HCT116 (cell line): ENCODE measurements around the gene OR52I2.

ENCODE experiments used
- EZH2 ChIP-seq: fragments of 200-600 bp; sonication (generic); IDR thresholded peaks from 2 replicates; pipeline ENCODE4 v1.6.1; 2017; ENCODE audit warnings: antibody characterized with exemption, mixed run types
- EZH2phosphoT487 ChIP-seq: fragments of 200-600 bp; IDR thresholded peaks from 2 replicates; pipeline ENCODE4 v1.6.1; 2018; ENCODE audit warnings: antibody characterized with exemption, borderline replicate concordance
- FOSL1 ChIP-seq: IDR thresholded peaks from 2 replicates; pipeline ENCODE4 v1.6.1; 2012; ENCODE audit warnings: low read depth
- JUND ChIP-seq: IDR thresholded peaks from 2 replicates; pipeline ENCODE4 v1.6.1; 2012
- POLR2A ChIP-seq: IDR thresholded peaks from 2 replicates; pipeline ENCODE4 v1.7.0; 2011; ENCODE audit warnings: borderline replicate concordance; ENCODE audit not compliant: insufficient read depth, insufficient read length; ENCODE audit errors: extremely low read depth
- POLR2AphosphoS5 ChIP-seq: IDR thresholded peaks from 2 replicates; pipeline ENCODE4 v1.6.1; 2011; ENCODE audit warnings: mild to moderate bottlenecking, low read depth, low read length, moderate library complexity
- RAD21 ChIP-seq: IDR thresholded peaks from 2 replicates; pipeline ENCODE4 v1.6.1; 2012; ENCODE audit warnings: low read depth, mild to moderate bottlenecking
- SIN3A ChIP-seq: IDR thresholded peaks from 2 replicates; pipeline ENCODE4 v1.6.1; 2012; ENCODE audit warnings: low read depth
- ZFX ChIP-seq: fragments of 450-650 bp; IDR thresholded peaks from 2 replicates; pipeline ENCODE4 v1.6.1; 2017
- TF ChIP-seq, protein P1 (sequence below), 3 experiments: fragments of 200-600 bp in 1 of 3; sonication (generic) in 1 of 3; IDR thresholded peaks in 2 of 3; conservative IDR thresholded peaks in 1 of 3; 2 replicates each; pipeline ENCODE4 v1.5.1; 2012 to 2017; ENCODE audit warnings: low read depth in 2 of 3, low read length in 2 of 3, antibody characterized with exemption in 1 of 3, borderline replicate concordance in 1 of 3, control low read depth in 1 of 3, mild to moderate bottlenecking in 1 of 3, mixed read lengths in 1 of 3, mixed run types in 1 of 3, moderate library complexity in 1 of 3; ENCODE audit not compliant: insufficient read depth in 1 of 3
- TF ChIP-seq, protein P2 (sequence below): IDR thresholded peaks from 2 replicates; pipeline ENCODE4 v1.6.1; 2012; ENCODE audit warnings: low read depth
- TF ChIP-seq, protein P3 (sequence below): IDR thresholded peaks from 2 replicates; pipeline ENCODE4 v1.6.1; 2012
- TF ChIP-seq, protein P4 (sequence below): IDR thresholded peaks from 2 replicates; pipeline ENCODE4 v1.6.1; 2011; ENCODE audit warnings: mild to moderate bottlenecking, low read length, moderate library complexity; ENCODE audit not compliant: insufficient replicate concordance; ENCODE audit errors: extremely low read depth
- TF ChIP-seq, protein P5 (sequence below): IDR thresholded peaks from 2 replicates; pipeline ENCODE4 v1.6.1; 2012

DNA sequence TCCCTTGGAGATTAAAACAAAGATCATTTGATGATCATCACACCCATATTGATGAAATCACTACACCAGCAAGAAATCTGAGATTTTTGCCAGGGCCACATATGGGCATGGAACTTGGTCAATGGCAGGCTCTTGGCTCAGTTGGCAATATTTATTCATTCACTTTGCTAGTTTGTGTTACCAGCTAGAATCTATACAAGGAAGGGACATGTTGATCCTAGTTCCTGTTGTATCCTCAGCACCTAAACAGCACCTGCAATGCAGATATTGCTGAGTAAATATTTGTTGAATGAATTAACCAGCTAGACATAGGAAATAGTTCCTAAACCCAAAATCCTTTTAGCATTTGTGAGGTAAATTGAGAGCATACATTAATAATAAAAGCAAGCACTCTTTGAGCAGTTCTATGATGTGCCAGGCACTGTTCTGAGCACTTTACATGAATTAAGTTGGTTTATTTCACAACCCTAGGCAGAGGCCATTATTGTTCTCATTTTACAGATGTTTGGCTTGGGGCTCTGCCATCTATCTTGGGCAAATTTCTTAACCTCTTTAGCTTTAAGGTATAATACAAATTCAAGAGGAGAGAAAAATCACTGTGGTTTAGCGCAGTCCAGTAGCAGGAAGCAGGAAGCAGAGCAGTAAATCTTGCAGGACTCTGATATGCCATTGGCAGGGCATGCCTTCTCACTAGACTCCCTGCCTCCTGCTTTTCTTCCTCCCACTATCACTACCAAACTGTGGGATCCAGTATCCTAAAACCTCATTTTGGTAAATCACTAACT, 24.9 kb downstream of the OR52I2 start:
- TF ChIP-seq EZH2: no peak
- TF ChIP-seq, protein P1, sequence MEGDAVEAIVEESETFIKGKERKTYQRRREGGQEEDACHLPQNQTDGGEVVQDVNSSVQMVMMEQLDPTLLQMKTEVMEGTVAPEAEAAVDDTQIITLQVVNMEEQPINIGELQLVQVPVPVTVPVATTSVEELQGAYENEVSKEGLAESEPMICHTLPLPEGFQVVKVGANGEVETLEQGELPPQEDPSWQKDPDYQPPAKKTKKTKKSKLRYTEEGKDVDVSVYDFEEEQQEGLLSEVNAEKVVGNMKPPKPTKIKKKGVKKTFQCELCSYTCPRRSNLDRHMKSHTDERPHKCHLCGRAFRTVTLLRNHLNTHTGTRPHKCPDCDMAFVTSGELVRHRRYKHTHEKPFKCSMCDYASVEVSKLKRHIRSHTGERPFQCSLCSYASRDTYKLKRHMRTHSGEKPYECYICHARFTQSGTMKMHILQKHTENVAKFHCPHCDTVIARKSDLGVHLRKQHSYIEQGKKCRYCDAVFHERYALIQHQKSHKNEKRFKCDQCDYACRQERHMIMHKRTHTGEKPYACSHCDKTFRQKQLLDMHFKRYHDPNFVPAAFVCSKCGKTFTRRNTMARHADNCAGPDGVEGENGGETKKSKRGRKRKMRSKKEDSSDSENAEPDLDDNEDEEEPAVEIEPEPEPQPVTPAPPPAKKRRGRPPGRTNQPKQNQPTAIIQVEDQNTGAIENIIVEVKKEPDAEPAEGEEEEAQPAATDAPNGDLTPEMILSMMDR (IDR thresholded peaks at IDR 0.05 in 2 of 3, conservative IDR thresholded peaks at IDR 0.05 in 1 of 3; ENCODE audit: borderline replicate concordance in 1 of 3, insufficient read depth in 1 of 3, low read depth in 2 of 3, low read length in 2 of 3): no peak
- TF ChIP-seq JUND: no peak
- TF ChIP-seq, protein P2, sequence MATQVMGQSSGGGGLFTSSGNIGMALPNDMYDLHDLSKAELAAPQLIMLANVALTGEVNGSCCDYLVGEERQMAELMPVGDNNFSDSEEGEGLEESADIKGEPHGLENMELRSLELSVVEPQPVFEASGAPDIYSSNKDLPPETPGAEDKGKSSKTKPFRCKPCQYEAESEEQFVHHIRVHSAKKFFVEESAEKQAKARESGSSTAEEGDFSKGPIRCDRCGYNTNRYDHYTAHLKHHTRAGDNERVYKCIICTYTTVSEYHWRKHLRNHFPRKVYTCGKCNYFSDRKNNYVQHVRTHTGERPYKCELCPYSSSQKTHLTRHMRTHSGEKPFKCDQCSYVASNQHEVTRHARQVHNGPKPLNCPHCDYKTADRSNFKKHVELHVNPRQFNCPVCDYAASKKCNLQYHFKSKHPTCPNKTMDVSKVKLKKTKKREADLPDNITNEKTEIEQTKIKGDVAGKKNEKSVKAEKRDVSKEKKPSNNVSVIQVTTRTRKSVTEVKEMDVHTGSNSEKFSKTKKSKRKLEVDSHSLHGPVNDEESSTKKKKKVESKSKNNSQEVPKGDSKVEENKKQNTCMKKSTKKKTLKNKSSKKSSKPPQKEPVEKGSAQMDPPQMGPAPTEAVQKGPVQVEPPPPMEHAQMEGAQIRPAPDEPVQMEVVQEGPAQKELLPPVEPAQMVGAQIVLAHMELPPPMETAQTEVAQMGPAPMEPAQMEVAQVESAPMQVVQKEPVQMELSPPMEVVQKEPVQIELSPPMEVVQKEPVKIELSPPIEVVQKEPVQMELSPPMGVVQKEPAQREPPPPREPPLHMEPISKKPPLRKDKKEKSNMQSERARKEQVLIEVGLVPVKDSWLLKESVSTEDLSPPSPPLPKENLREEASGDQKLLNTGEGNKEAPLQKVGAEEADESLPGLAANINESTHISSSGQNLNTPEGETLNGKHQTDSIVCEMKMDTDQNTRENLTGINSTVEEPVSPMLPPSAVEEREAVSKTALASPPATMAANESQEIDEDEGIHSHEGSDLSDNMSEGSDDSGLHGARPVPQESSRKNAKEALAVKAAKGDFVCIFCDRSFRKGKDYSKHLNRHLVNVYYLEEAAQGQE: no peak
- no peak for TF ChIP-seq SIN3A
- no peak for TF ChIP-seq POLR2A
- TF ChIP-seq, protein P3, sequence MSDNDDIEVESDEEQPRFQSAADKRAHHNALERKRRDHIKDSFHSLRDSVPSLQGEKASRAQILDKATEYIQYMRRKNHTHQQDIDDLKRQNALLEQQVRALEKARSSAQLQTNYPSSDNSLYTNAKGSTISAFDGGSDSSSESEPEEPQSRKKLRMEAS: no peak
- no peak for TF ChIP-seq EZH2phosphoT487
- TF ChIP-seq POLR2AphosphoS5: no peak
- no peak for TF ChIP-seq RAD21
- no peak for TF ChIP-seq ZFX
- TF ChIP-seq FOSL1: no peak
- TF ChIP-seq, protein P4, sequence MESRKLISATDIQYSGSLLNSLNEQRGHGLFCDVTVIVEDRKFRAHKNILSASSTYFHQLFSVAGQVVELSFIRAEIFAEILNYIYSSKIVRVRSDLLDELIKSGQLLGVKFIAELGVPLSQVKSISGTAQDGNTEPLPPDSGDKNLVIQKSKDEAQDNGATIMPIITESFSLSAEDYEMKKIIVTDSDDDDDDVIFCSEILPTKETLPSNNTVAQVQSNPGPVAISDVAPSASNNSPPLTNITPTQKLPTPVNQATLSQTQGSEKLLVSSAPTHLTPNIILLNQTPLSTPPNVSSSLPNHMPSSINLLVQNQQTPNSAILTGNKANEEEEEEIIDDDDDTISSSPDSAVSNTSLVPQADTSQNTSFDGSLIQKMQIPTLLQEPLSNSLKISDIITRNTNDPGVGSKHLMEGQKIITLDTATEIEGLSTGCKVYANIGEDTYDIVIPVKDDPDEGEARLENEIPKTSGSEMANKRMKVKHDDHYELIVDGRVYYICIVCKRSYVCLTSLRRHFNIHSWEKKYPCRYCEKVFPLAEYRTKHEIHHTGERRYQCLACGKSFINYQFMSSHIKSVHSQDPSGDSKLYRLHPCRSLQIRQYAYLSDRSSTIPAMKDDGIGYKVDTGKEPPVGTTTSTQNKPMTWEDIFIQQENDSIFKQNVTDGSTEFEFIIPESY: no peak
- TF ChIP-seq, protein P5, sequence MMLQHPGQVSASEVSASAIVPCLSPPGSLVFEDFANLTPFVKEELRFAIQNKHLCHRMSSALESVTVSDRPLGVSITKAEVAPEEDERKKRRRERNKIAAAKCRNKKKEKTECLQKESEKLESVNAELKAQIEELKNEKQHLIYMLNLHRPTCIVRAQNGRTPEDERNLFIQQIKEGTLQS: no peak
